ENCODE results near the gene PLPP6. TPM values are rescaled to one million over a fixed set of nuclear protein-coding genes. Genes with fewer than 3 reads are reported as not detected.
"Not testable (repeated sequence)": the region's sequence is repeated elsewhere in the genome, so short reads cannot be mapped to it uniquely, and the experiment has no call there.

PLPP6 gene
- total and polyA plus RNA-seq, 9 donors = 3.1 to 4.6 (median 4.1) TPM

- Histone ChIP-seq H3K27me3 (ENCODE audit: control insufficient read depth, insufficient read depth, low read length) (no peaks in the 10 kb centered on the region), H3K4me1 (ENCODE audit: control insufficient read depth, insufficient read depth, low read length) (no peaks in the 10 kb centered on the region), H3K4me3 (ENCODE audit: low read length) (no peak overlapping the region), H3K9me3 (replicated peaks; ENCODE audit: control insufficient read depth, low read depth, low read length) (no peaks in the 10 kb centered on the region), H3K27ac (ENCODE audit: low read length) (no peak overlapping the region), H3K36me3 (ENCODE audit: control insufficient read depth, insufficient read depth, low read length) (no peaks in the 10 kb centered on the region)
- 62% methylated on average over 6 of the region's 10 CpGs for WGBS (ENCODE audit: insufficient coverage)
- DNase-seq = no peak
Observed at GRCh38 chr9:4622016-4622415, 40.1 kb upstream of the PLPP6 start.

- H3K27ac ChIP-seq (ENCODE audit: low read length) = no peak overlapping the region
- no peaks in the 10 kb centered on the region for H3K27me3 ChIP-seq (ENCODE audit: control insufficient read depth, insufficient read depth, low read length)
- no peaks in the 10 kb centered on the region for H3K36me3 ChIP-seq (ENCODE audit: control insufficient read depth, insufficient read depth, low read length)
- H3K4me1 ChIP-seq (ENCODE audit: control insufficient read depth, insufficient read depth, low read length) = no peaks in the 10 kb centered on the region
- DNase-seq = no peak
- no peak overlapping the region for H3K4me3 ChIP-seq (ENCODE audit: low read length)
- no peaks in the 10 kb centered on the region for H3K9me3 ChIP-seq (replicated peaks; ENCODE audit: control insufficient read depth, low read depth, low read length)
- WGBS (ENCODE audit: insufficient coverage) = no CpG with 5 or more reads among the region's 2 CpGs
Observed at GRCh38 chr9:4630836-4631235, 31.3 kb upstream of the PLPP6 start.

- Histone ChIP-seq H3K27me3 (ENCODE audit: control insufficient read depth, insufficient read depth, low read length) (no peaks in the 10 kb centered on the region), H3K9me3 (replicated peaks; ENCODE audit: control insufficient read depth, low read depth, low read length) (no peaks in the 10 kb centered on the region), H3K4me3 (ENCODE audit: low read length) (no peak overlapping the region), H3K36me3 (ENCODE audit: control insufficient read depth, insufficient read depth, low read length) (no peaks in the 10 kb centered on the region), H3K27ac (ENCODE audit: low read length) (no peak overlapping the region), H3K4me1 (ENCODE audit: control insufficient read depth, insufficient read depth, low read length) (no peaks in the 10 kb centered on the region)
- WGBS (ENCODE audit: insufficient coverage) = 67% methylated on average over 3 of the region's 3 CpGs
- no peak for DNase-seq
Observed at GRCh38 chr9:4638968-4639367, 23.1 kb upstream of the PLPP6 start.

GRCh38 chr9:4639420-4639819, 22.7 kb upstream of the PLPP6 start:
- no peak overlapping the region for H3K4me3 ChIP-seq (ENCODE audit: low read length)
- no peaks in the 10 kb centered on the region for H3K9me3 ChIP-seq (replicated peaks; ENCODE audit: control insufficient read depth, low read depth, low read length)
- DNase-seq = no peak
- no CpG with 5 or more reads among the region's 2 CpGs for whole genome bisulfite sequencing (ENCODE audit: insufficient coverage)
- H3K27ac ChIP-seq (ENCODE audit: low read length) = no peak overlapping the region
- H3K4me1 ChIP-seq (ENCODE audit: control insufficient read depth, insufficient read depth, low read length) = no peaks in the 10 kb centered on the region
- no peaks in the 10 kb centered on the region for H3K36me3 ChIP-seq (ENCODE audit: control insufficient read depth, insufficient read depth, low read length)
- no peaks in the 10 kb centered on the region for H3K27me3 ChIP-seq (ENCODE audit: control insufficient read depth, insufficient read depth, low read length)

GRCh38 chr9:4640027-4640426, 22.1 kb upstream of the PLPP6 start:
- no peaks in the 10 kb centered on the region for H3K27me3 ChIP-seq (ENCODE audit: control insufficient read depth, insufficient read depth, low read length)
- H3K9me3 ChIP-seq (replicated peaks; ENCODE audit: control insufficient read depth, low read depth, low read length) = no peaks in the 10 kb centered on the region
- no peak overlapping the region for H3K27ac ChIP-seq (ENCODE audit: low read length)
- H3K4me3 ChIP-seq (ENCODE audit: low read length) = no peak overlapping the region
- peak; percentile 14 for DNase-seq
- H3K4me1 ChIP-seq (ENCODE audit: control insufficient read depth, insufficient read depth, low read length) = no peaks in the 10 kb centered on the region
- H3K36me3 ChIP-seq (ENCODE audit: control insufficient read depth, insufficient read depth, low read length) = no peaks in the 10 kb centered on the region
- no CpG with 5 or more reads among the region's 2 CpGs for WGBS (ENCODE audit: insufficient coverage)

- no peaks in the 10 kb centered on the region for H3K27me3 ChIP-seq (ENCODE audit: control insufficient read depth, insufficient read depth, low read length)
- DNase-seq = no peak
- H3K36me3 ChIP-seq (ENCODE audit: control insufficient read depth, insufficient read depth, low read length) = no peaks in the 10 kb centered on the region
- no peaks in the 10 kb centered on the region for H3K9me3 ChIP-seq (replicated peaks; ENCODE audit: control insufficient read depth, low read depth, low read length)
- H3K4me3 ChIP-seq (ENCODE audit: low read length) = no peak overlapping the region
- WGBS (ENCODE audit: insufficient coverage) = 78% methylated on average over 1 of the region's 2 CpGs
- no peak overlapping the region for H3K27ac ChIP-seq (ENCODE audit: low read length)
- no peaks in the 10 kb centered on the region for H3K4me1 ChIP-seq (ENCODE audit: control insufficient read depth, insufficient read depth, low read length)
Observed at GRCh38 chr9:4642351-4642750, 19.7 kb upstream of the PLPP6 start.

GRCh38 chr9:4654084-4654483, 8.0 kb upstream of the PLPP6 start:
- H3K4me3 ChIP-seq (ENCODE audit: low read length) = no peak overlapping the region
- H3K27ac ChIP-seq (ENCODE audit: low read length) = no peak overlapping the region
- no peaks in the 10 kb centered on the region for H3K27me3 ChIP-seq (ENCODE audit: control insufficient read depth, insufficient read depth, low read length)
- no peaks in the 10 kb centered on the region for H3K4me1 ChIP-seq (ENCODE audit: control insufficient read depth, insufficient read depth, low read length)
- no peaks in the 10 kb centered on the region for H3K9me3 ChIP-seq (replicated peaks; ENCODE audit: control insufficient read depth, low read depth, low read length)
- no peak for DNase-seq
- WGBS (ENCODE audit: insufficient coverage) = 74% methylated on average over 6 of the region's 9 CpGs
- no peaks in the 10 kb centered on the region for H3K36me3 ChIP-seq (ENCODE audit: control insufficient read depth, insufficient read depth, low read length)

GRCh38 chr9:4654538-4654937, 7.6 kb upstream of the PLPP6 start:
- Histone ChIP-seq H3K4me1 (ENCODE audit: control insufficient read depth, insufficient read depth, low read length) (no peaks in the 10 kb centered on the region), H3K4me3 (ENCODE audit: low read length) (no peak overlapping the region), H3K27ac (ENCODE audit: low read length) (no peak overlapping the region), H3K27me3 (ENCODE audit: control insufficient read depth, insufficient read depth, low read length) (no peaks in the 10 kb centered on the region), H3K9me3 (replicated peaks; ENCODE audit: control insufficient read depth, low read depth, low read length) (no peaks in the 10 kb centered on the region), H3K36me3 (ENCODE audit: control insufficient read depth, insufficient read depth, low read length) (no peaks in the 10 kb centered on the region)
- WGBS (ENCODE audit: insufficient coverage) = 80% methylated on average over 10 of the region's 10 CpGs
- DNase-seq = no peak

- not testable (repeated sequence) for H3K4me1 ChIP-seq (ENCODE audit: control insufficient read depth, insufficient read depth, low read length); H3K9me3 ChIP-seq (replicated peaks; ENCODE audit: control insufficient read depth, low read depth, low read length); H3K27ac ChIP-seq (ENCODE audit: low read length); H3K4me3 ChIP-seq (ENCODE audit: low read length); H3K27me3 ChIP-seq (ENCODE audit: control insufficient read depth, insufficient read depth, low read length); H3K36me3 ChIP-seq (ENCODE audit: control insufficient read depth, insufficient read depth, low read length); DNase-seq
- 83% methylated on average over 1 of the region's 3 CpGs for WGBS (ENCODE audit: insufficient coverage)
Observed at GRCh38 chr9:4656196-4656595, 5.9 kb upstream of the PLPP6 start.

GRCh38 chr9:4656621-4657020, 5.5 kb upstream of the PLPP6 start:
- H3K36me3 ChIP-seq (ENCODE audit: control insufficient read depth, insufficient read depth, low read length) = no peaks in the 10 kb centered on the region

GRCh38 chr9:4657426-4658159, 4.5 kb upstream of the PLPP6 start:
- Histone ChIP-seq H3K9me3 (replicated peaks; ENCODE audit: control insufficient read depth, low read depth, low read length) (no peaks in the 10 kb centered on the region), H3K4me3 (ENCODE audit: low read length) (no peak overlapping the region), H3K4me1 (ENCODE audit: control insufficient read depth, insufficient read depth, low read length) (peaks cover under 1% of the 10 kb centered on the region), H3K27ac (ENCODE audit: low read length) (no peak overlapping the region), H3K27me3 (ENCODE audit: control insufficient read depth, insufficient read depth, low read length) (no peaks in the 10 kb centered on the region), H3K36me3 (ENCODE audit: control insufficient read depth, insufficient read depth, low read length) (no peaks in the 10 kb centered on the region)
- WGBS (ENCODE audit: insufficient coverage) = 94% methylated on average over 2 of the region's 4 CpGs
- DNase-seq = no peak

More at GRCh38 chr9:4656621-4657020, 5.5 kb upstream of the PLPP6 start:
- no peak overlapping the region for H3K4me3 ChIP-seq (ENCODE audit: low read length)
- H3K4me1 ChIP-seq (ENCODE audit: control insufficient read depth, insufficient read depth, low read length) = no peaks in the 10 kb centered on the region
- WGBS (ENCODE audit: insufficient coverage) = no CpG with 5 or more reads among the region's 3 CpGs
- no peak for DNase-seq
- no peaks in the 10 kb centered on the region for H3K27me3 ChIP-seq (ENCODE audit: control insufficient read depth, insufficient read depth, low read length)
- no peaks in the 10 kb centered on the region for H3K9me3 ChIP-seq (replicated peaks; ENCODE audit: control insufficient read depth, low read depth, low read length)
- no peak overlapping the region for H3K27ac ChIP-seq (ENCODE audit: low read length)
